H9 (cell line): ENCODE data around the gene TMEM186. TPM values are rescaled to one million over a fixed set of nuclear protein-coding genes. Genes with fewer than 3 reads are reported as not detected.

Experiments used
- DNase-seq: peaks from one replicate; pipeline ENCODE4 v3.0.0-alpha.2; 2017
- H2AFZ ChIP-seq: one replicate; pipeline ENCODE4 v1.6.1; 2013; ENCODE audit warnings: mild to moderate bottlenecking, low read length, control low read depth, moderate library complexity
- H2AK5ac ChIP-seq: 2 replicates; pipeline ENCODE4 v1.6.1; 2013; ENCODE audit warnings: low read length, control low read depth, mixed read lengths; ENCODE audit not compliant: insufficient read length
- H2BK120ac ChIP-seq: one replicate; pipeline ENCODE4 v1.6.1; 2013; ENCODE audit warnings: low read depth, mild to moderate bottlenecking, low read length, control low read depth, inconsistent platforms; ENCODE audit not compliant: poor library complexity, severe bottlenecking
- H2BK12ac ChIP-seq: 2 replicates; pipeline ENCODE4 v1.6.1; 2013; ENCODE audit warnings: low read length, control low read depth, mixed read lengths, low read depth; ENCODE audit not compliant: insufficient read length
- H2BK15ac ChIP-seq: 2 replicates; pipeline ENCODE4 v1.6.1; 2013; ENCODE audit warnings: low read depth, low read length, control low read depth
- H2BK20ac ChIP-seq: one replicate; pipeline ENCODE4 v1.6.1; 2013; ENCODE audit warnings: low read depth, mild to moderate bottlenecking, low read length, control low read depth, inconsistent platforms; ENCODE audit not compliant: poor library complexity, severe bottlenecking
- H2BK5ac ChIP-seq: 2 replicates; pipeline ENCODE4 v1.6.1; 2013; ENCODE audit warnings: low read length, control low read depth, mixed read lengths; ENCODE audit not compliant: insufficient read length
- H3K14ac ChIP-seq: 2 replicates; pipeline ENCODE4 v1.6.1; 2013; ENCODE audit warnings: low read length, control low read depth; ENCODE audit not compliant: insufficient read depth
- H3K18ac ChIP-seq: 2 replicates; pipeline ENCODE4 v1.6.1; 2013; ENCODE audit warnings: low read depth, mild to moderate bottlenecking, mixed read lengths, low read length, control low read depth; ENCODE audit not compliant: insufficient read length
- H3K23ac ChIP-seq: 2 replicates; pipeline ENCODE4 v1.6.1; 2013; ENCODE audit warnings: low read length, control low read depth, mixed read lengths, low read depth; ENCODE audit not compliant: insufficient read length
- H3K23me2 ChIP-seq: 2 replicates; pipeline ENCODE4 v1.6.1; 2013; ENCODE audit warnings: low read depth, mild to moderate bottlenecking, mixed read lengths, low read length, control low read depth; ENCODE audit not compliant: insufficient read length, poor library complexity, severe bottlenecking
- H3K27ac ChIP-seq: 2 replicates; pipeline ENCODE4 v1.5.1; 2013; ENCODE audit warnings: low read length, control low read depth, mixed read lengths, low read depth; ENCODE audit not compliant: insufficient read length
- H3K27me3 ChIP-seq: 2 replicates; pipeline ENCODE4 v1.6.1; 2013; ENCODE audit warnings: low read length, control low read depth, inconsistent platforms; ENCODE audit not compliant: insufficient read depth
- H3K4ac ChIP-seq: 2 replicates; pipeline ENCODE4 v1.6.1; 2013; ENCODE audit warnings: low read depth, mild to moderate bottlenecking, control low read depth, inconsistent platforms, low read length, moderate library complexity
- H3K4me1 ChIP-seq: 2 replicates; pipeline ENCODE4 v1.6.1; 2013; ENCODE audit warnings: low read length, control low read depth, inconsistent platforms; ENCODE audit not compliant: insufficient read depth
- H3K4me2 ChIP-seq: 2 replicates; pipeline ENCODE4 v1.6.1; 2013; ENCODE audit warnings: low read length, control low read depth, mixed read lengths; ENCODE audit not compliant: insufficient read length, insufficient read depth
- H3K56ac ChIP-seq: 2 replicates; pipeline ENCODE4 v1.6.1; 2013; ENCODE audit warnings: low read depth, mild to moderate bottlenecking, mixed read lengths, low read length, control low read depth; ENCODE audit not compliant: insufficient read length
- H3K79me1 ChIP-seq: 2 replicates; pipeline ENCODE4 v1.6.1; 2013; ENCODE audit warnings: low read depth, mild to moderate bottlenecking, moderate library complexity, low read length, control low read depth, inconsistent platforms; ENCODE audit not compliant: insufficient read depth, poor library complexity, severe bottlenecking
- H3K79me2 ChIP-seq: 2 replicates; pipeline ENCODE4 v1.6.1; 2013; ENCODE audit warnings: low read length, control low read depth, inconsistent platforms; ENCODE audit not compliant: insufficient read depth
- H3K9ac ChIP-seq: 2 replicates; pipeline ENCODE4 v1.6.1; 2013; ENCODE audit warnings: low read length, control low read depth, mixed read lengths; ENCODE audit not compliant: insufficient read length; ENCODE audit errors: extremely low read depth
- H3K9me3 ChIP-seq: one replicate; pipeline ENCODE4 v1.6.1; 2013; ENCODE audit warnings: low read depth, low read length, inconsistent platforms; ENCODE audit not compliant: control insufficient read depth
- H3T11ph ChIP-seq: one replicate; pipeline ENCODE4 v1.6.1; 2013; ENCODE audit warnings: mild to moderate bottlenecking, low read length, control low read depth, inconsistent platforms
- H4K20me1 ChIP-seq: one replicate; pipeline ENCODE4 v1.6.1; 2013; ENCODE audit not compliant: control insufficient read depth, insufficient read length, insufficient read depth
- H4K5ac ChIP-seq: 2 replicates; pipeline ENCODE4 v1.6.1; 2013; ENCODE audit warnings: low read depth, mild to moderate bottlenecking, mixed read lengths, low read length, control low read depth; ENCODE audit not compliant: insufficient read length
- H4K8ac ChIP-seq: replicated peaks from 2 replicates; pipeline ENCODE4 v1.6.1; 2013; ENCODE audit warnings: low read length, control low read depth, mixed read lengths, low read depth; ENCODE audit not compliant: insufficient read length
- H4K91ac ChIP-seq: 2 replicates; pipeline ENCODE4 v1.6.1; 2013; ENCODE audit warnings: low read depth, mild to moderate bottlenecking, moderate library complexity, mixed read lengths, low read length, control low read depth; ENCODE audit not compliant: insufficient read length
- H3K27ac Mint-ChIP-seq, 3 experiments: 2 replicates in 2 of 3; 3 replicates in 1 of 3; pipeline ENCODE4 v1.8.0; 2020 to 2021; ENCODE audit warnings: mixed read lengths in 3 of 3, mild to moderate bottlenecking in 1 of 3, moderate library complexity in 1 of 3
- H3K27me3 Mint-ChIP-seq: 2 replicates; pipeline ENCODE4 v1.8.0; 2021; ENCODE audit warnings: low read depth, mild to moderate bottlenecking, moderate library complexity, mixed read lengths
- H3K36me3 Mint-ChIP-seq, 3 experiments: 2 replicates in 2 of 3; 3 replicates in 1 of 3; pipeline ENCODE4 v1.8.0; 2020 to 2021; ENCODE audit warnings: low read depth in 3 of 3, mixed read lengths in 3 of 3; ENCODE audit not compliant: insufficient read depth in 1 of 3
- H3K4me1 Mint-ChIP-seq, 2 experiments: 2 replicates each; pipeline ENCODE4 v1.8.0; 2020; ENCODE audit warnings: mixed read lengths in 2 of 2
- H3K4me3 Mint-ChIP-seq, 2 experiments: 2 replicates in 1 of 2; 3 replicates in 1 of 2; pipeline ENCODE4 v1.8.0; 2020 to 2021; ENCODE audit warnings: mild to moderate bottlenecking in 2 of 2, mixed read lengths in 2 of 2, moderate library complexity in 1 of 2
- H3K9me3 Mint-ChIP-seq, 2 experiments: 2 replicates in 1 of 2; 3 replicates in 1 of 2; pipeline ENCODE4 v1.8.0; 2020; ENCODE audit warnings: mild to moderate bottlenecking in 2 of 2, mixed read lengths in 2 of 2, moderate library complexity in 1 of 2
- whole genome bisulfite sequencing: extraction: QIAGEN DNeasy Blood & Tissue Kit; methylation state at CpG from one replicate; pipeline ENCODE4 v1.1.7; 2013; ENCODE audit warnings: missing lambda C conversion rate, low lambda C conversion rate, mixed read lengths; ENCODE audit not compliant: insufficient read length; ENCODE audit errors: extremely low coverage; 5-methylcytosine and 5-hydroxymethylcytosine counted together
- total RNA-seq: library from RNA; stranded (reverse); gene quantifications from 2 replicates; pipeline ENCODE4 v1.2.1, GENCODE V29; 2021
- TF ChIP-seq, protein P1 (sequence below): fragments of 200-600 bp; sonication (generic); conservative IDR thresholded peaks from 3 replicates; pipeline ENCODE4 v1.8.0; 2021; ENCODE audit warnings: antibody characterized with exemption, mild to moderate bottlenecking

TMEM186 gene
- total RNA-seq, 1 experiment from 2014 or later: 9.6 TPM

DNA sequence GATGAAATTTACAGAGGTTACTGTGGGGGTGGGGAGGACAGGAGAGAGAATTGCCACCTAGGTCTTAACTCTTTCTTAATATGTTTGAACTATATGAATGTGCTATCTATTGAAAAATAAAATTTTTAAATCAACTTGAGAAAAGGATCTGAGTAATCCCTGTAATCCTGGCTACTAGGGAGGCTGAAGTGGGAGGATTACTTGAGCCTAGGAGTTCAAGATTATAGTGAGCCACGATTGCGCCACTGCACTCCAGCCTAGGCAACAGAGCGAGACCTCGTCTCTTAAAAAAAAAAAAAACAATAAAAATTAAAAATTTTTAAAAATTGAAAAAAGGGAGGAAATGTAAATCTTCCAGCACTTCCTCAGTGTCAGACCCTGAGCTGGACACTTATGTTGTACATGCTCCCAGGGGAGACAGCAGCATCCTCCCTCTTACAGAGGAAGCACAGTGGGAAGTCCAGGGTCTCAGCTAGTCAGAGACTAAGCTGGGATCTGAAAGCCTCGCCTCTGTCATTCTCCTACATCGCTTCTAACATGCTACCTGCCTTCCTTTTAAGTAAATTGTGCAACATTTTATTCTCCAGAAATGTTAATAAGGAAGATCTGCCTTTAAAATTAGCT is 22.1 kb upstream of the TMEM186 start:
- no peak overlapping the region for H3K4me3 Mint-ChIP-seq
- H3K23me2 ChIP-seq: no peaks in the 10 kb centered on the region

More for the DNA sequence above, 22.1 kb upstream of the TMEM186 start:
- WGBS: no CpG with 5 or more reads among the region's 6 CpGs
- TF ChIP-seq, protein P1, sequence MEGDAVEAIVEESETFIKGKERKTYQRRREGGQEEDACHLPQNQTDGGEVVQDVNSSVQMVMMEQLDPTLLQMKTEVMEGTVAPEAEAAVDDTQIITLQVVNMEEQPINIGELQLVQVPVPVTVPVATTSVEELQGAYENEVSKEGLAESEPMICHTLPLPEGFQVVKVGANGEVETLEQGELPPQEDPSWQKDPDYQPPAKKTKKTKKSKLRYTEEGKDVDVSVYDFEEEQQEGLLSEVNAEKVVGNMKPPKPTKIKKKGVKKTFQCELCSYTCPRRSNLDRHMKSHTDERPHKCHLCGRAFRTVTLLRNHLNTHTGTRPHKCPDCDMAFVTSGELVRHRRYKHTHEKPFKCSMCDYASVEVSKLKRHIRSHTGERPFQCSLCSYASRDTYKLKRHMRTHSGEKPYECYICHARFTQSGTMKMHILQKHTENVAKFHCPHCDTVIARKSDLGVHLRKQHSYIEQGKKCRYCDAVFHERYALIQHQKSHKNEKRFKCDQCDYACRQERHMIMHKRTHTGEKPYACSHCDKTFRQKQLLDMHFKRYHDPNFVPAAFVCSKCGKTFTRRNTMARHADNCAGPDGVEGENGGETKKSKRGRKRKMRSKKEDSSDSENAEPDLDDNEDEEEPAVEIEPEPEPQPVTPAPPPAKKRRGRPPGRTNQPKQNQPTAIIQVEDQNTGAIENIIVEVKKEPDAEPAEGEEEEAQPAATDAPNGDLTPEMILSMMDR: no peak
- H3K4me1 Mint-ChIP-seq: peaks cover 15 to 21% of the 10 kb centered on the region in 2 experiments
- Histone ChIP-seq H3K27ac (no peak overlapping the region), H2AFZ (no peak overlapping the region), H3K4me1 (no peaks in the 10 kb centered on the region), H3K56ac (no peak overlapping the region), H4K5ac (no peak overlapping the region), H3K27me3 (no peaks in the 10 kb centered on the region), H3K9me3 (no peaks in the 10 kb centered on the region), H2BK120ac (no peak overlapping the region), H4K8ac (no peak overlapping the region), H4K91ac (no peak overlapping the region), H3K18ac (no peak overlapping the region), H2BK5ac (no peak overlapping the region), H3K9ac (no peak overlapping the region), H4K20me1 (no peaks in the 10 kb centered on the region), H3K23ac (no peak overlapping the region), H3K14ac (no peak overlapping the region), H3T11ph (no peak overlapping the region), H3K4ac (no peak overlapping the region), H2BK12ac (no peak overlapping the region), H2BK15ac (no peak overlapping the region), H2AK5ac (no peak overlapping the region), H3K79me1 (no peaks in the 10 kb centered on the region), H3K79me2 (no peaks in the 10 kb centered on the region), H3K4me2 (no peak overlapping the region), H2BK20ac (no peak overlapping the region)
- no peak for DNase-seq
- no peaks in the 10 kb centered on the region for H3K27me3 Mint-ChIP-seq
- peaks cover 57 to 89% (median 80%) of the 10 kb centered on the region in 3 experiments for H3K36me3 Mint-ChIP-seq
- no peaks in the 10 kb centered on the region for H3K9me3 Mint-ChIP-seq
- H3K27ac Mint-ChIP-seq: peak overlapping the region in 1 of 3 experiments; percentile 87; a peak in 2 of 7 replicates
